VCaP (cell line): ENCODE results near the gene MACROD1.

Experiments used
- H3K27ac ChIP-seq: fragments of 450-650 bp; 2 replicates; pipeline ENCODE4 v1.5.1; 2017
- TF ChIP-seq, protein P1 (sequence below): fragments of 450-650 bp; conservative IDR thresholded peaks from 2 replicates; pipeline ENCODE4 v1.5.1; 2017; ENCODE audit warnings: mild to moderate bottlenecking, moderate library complexity

The MACROD1 gene

DNA sequence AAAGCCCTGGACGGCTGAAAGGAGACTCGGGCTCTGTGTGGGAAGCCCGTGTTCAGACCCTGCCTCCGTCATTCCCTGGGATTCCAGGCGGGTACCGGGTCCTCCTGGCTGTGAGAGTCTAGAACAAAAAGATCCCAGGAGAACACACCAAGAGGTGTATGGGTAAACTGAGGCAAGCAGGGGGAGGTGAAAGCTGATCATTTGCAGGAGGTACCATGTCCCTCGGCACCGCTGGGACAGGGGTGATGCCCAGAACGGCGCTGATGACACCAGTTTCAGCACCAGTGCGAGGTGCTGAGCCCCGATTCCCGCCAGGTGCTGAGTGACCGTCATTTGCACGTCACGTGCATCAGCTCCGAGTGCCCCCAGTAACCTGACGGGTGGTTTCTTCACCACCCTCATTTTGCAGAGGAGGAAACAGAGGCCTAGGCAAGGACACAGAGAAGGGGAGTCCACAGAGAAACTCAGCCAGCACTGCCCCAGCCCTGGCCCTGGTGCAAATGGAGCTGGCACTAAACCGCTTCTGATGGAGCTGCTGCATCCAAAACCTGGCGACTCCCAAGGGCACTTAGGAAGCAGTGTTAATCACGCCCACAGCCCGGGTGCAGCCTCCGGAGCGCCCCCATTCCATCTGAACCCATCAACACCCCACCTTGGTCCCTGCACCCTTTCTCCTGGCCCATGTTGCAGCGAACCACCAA is 16.8 kb downstream of the MACROD1 start:
- TF ChIP-seq, protein P1, sequence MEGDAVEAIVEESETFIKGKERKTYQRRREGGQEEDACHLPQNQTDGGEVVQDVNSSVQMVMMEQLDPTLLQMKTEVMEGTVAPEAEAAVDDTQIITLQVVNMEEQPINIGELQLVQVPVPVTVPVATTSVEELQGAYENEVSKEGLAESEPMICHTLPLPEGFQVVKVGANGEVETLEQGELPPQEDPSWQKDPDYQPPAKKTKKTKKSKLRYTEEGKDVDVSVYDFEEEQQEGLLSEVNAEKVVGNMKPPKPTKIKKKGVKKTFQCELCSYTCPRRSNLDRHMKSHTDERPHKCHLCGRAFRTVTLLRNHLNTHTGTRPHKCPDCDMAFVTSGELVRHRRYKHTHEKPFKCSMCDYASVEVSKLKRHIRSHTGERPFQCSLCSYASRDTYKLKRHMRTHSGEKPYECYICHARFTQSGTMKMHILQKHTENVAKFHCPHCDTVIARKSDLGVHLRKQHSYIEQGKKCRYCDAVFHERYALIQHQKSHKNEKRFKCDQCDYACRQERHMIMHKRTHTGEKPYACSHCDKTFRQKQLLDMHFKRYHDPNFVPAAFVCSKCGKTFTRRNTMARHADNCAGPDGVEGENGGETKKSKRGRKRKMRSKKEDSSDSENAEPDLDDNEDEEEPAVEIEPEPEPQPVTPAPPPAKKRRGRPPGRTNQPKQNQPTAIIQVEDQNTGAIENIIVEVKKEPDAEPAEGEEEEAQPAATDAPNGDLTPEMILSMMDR: no peak; the same call in 1 of the 2 replicates
- peak overlapping the region; percentile 100 for H3K27ac ChIP-seq

DNA sequence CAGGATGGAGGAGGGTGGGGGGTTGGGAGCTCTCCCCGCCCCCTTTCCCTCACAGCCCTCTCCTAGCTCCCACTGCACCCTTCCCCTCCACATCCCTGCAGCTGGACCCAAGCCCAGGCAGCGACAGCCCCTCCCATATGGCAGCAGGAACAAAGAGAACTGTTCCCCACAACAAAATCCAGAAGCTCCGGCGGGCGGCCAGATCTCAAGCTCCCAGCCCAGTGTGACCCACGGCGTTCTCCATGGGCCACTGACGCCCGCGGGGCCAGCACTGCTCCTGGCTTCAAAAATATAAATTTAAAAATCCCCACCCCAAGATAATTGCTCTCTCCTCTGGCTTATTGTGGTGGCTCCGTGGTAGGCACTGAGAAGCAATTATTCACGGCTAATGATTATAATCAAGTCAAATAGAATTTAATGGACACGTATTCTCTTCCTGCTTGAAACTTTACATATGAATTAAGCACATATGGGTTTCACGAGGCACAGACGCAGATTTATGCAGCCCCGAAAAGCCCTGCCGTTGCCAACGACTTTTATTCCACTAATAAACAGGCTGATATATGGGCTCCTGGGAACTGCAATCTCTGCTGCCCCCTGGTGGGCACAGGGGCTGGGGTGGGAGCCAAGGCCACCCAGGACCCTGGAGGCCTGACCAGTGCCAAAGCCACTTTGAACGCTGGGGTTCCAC is 17.5 kb downstream of the MACROD1 start:
- TF ChIP-seq, protein P1: peak; percentile 100
- H3K27ac ChIP-seq: peak overlapping the region; percentile 100

DNA sequence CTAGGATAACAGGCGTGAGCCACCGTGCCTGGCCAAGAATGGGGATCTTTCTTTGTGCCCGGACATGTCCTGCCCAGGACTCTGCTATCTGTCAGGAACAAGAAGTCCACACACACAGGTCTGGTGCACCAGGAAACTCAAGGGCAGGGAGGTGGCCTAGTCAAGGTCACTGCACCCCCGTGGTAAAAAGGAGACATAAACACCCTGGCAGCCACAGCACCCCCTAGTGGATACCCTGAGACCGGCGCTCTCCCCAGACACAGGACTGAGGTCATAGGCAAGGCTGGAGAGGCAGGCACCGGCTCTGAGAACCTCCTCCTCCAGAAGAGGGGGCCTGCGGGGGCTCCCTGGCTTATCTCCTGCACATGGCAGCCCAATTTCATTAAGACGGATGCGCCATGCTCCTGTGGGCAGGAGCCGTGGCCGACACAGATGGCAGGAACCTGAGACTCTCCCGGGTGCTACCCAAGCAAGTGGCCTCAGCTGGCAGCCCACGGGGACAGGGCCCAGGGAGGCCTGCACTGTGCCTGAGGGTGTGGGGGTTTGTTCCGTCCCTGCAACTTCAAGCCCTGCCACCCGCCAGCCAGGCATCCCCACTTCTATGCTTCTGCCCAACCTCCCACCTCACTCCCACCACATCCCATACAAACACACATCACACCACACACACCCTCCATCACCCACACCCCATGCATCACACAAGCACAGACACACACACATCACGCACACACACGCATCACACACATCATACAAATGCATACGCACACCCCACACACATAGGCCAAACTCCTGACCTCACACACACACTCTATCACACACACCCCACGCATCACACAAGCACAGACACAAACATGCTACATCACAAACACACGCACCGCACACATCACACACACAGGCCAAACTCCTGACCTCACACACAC is 19.6 kb downstream of the MACROD1 start:
- H3K27ac ChIP-seq: peak overlapping the region; percentile 100
- TF ChIP-seq, protein P1: peak; percentile 100

GRCh38 chr11:64144587-64145472 is 21.1 kb downstream of the MACROD1 start:
- TF ChIP-seq, protein P1: no peak
- H3K27ac ChIP-seq: peak overlapping the region; percentile 100

DNA sequence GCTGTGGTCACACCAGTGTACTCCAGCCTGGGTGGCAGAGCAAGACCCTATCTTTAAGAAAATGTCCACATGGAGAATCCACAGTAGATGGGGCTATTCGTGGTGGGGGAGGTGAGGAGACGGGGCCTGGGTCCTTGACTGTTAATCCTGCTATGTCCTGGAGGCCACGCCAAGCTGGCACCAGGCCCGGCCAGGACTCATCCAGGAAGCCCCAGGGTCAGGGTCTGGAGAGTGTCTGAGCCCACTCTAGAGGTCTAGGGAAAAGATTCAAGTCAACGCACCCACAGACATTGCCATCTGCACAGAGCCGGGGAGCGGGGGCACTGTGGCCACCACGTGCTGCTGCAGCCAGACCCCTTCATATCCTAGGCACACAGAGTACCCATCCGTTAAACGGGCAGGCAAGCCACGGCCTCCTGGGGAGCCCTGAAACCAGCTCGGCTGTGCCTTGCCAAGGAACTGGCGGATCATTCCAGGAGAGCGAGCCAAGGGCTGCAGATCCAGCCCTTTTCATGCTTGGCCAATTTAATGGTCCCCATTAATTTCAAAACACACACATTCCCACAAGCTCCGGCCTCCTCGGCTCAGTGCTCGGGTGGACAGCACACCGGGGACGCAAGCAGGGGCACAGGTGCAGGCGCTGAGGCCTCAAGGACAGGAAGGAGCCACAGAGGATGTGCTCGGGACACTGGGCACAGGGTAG is 24.7 kb downstream of the MACROD1 start:
- TF ChIP-seq, protein P1: 0 out of 2 replicates have a peak, but pooled peaks have one; percentile 15
- H3K27ac ChIP-seq: peak overlapping the region; percentile 100

- peak overlapping the region; percentile 100 for H3K27ac ChIP-seq
- TF ChIP-seq, protein P1: no peak
Measured at GRCh38 chr11:64140082-64140481, 25.8 kb downstream of the MACROD1 start.
